ENCODE results near the gene PRRC2A.
A peak's percentile ranks its signal among the peaks of the same experiment; 100 is the strongest.

PRRC2A gene

GRCh38 chr6:31575952-31576685 is 44.4 kb upstream of the PRRC2A start:
- TF ChIP-seq, protein P1, sequence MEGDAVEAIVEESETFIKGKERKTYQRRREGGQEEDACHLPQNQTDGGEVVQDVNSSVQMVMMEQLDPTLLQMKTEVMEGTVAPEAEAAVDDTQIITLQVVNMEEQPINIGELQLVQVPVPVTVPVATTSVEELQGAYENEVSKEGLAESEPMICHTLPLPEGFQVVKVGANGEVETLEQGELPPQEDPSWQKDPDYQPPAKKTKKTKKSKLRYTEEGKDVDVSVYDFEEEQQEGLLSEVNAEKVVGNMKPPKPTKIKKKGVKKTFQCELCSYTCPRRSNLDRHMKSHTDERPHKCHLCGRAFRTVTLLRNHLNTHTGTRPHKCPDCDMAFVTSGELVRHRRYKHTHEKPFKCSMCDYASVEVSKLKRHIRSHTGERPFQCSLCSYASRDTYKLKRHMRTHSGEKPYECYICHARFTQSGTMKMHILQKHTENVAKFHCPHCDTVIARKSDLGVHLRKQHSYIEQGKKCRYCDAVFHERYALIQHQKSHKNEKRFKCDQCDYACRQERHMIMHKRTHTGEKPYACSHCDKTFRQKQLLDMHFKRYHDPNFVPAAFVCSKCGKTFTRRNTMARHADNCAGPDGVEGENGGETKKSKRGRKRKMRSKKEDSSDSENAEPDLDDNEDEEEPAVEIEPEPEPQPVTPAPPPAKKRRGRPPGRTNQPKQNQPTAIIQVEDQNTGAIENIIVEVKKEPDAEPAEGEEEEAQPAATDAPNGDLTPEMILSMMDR (IDR thresholded peaks at IDR 0.05; ENCODE audit: insufficient read depth, low read depth, low read length, missing control alignments), result no peak
- no peak for DNase-seq (ENCODE audit: low read depth)
- peak overlapping the region; percentile 73 for H3K4me3 ChIP-seq (ENCODE audit: low read depth, low read length)

GRCh38 chr6:31576897-31577578 is 43.5 kb upstream of the PRRC2A start:
- peak overlapping the region; percentile 73 for H3K4me3 ChIP-seq (ENCODE audit: low read depth, low read length)
- peak; percentile 78 for DNase-seq (ENCODE audit: low read depth)
- TF ChIP-seq, protein P1 (IDR thresholded peaks at IDR 0.05; ENCODE audit: insufficient read depth, low read depth, low read length, missing control alignments), result no peak

- peak overlapping the region; percentile 73 for H3K4me3 ChIP-seq (ENCODE audit: low read depth, low read length)
- DNase-seq (ENCODE audit: low read depth), result peak; percentile 15
- TF ChIP-seq, protein P1 (IDR thresholded peaks at IDR 0.05; ENCODE audit: insufficient read depth, low read depth, low read length, missing control alignments), result no peak
Observed at GRCh38 chr6:31577579-31577966, 42.9 kb upstream of the PRRC2A start.

- TF ChIP-seq, protein P1 (IDR thresholded peaks at IDR 0.05; ENCODE audit: insufficient read depth, low read depth, low read length, missing control alignments), result no peak
- peak overlapping the region; percentile 84 for H3K4me3 ChIP-seq (ENCODE audit: low read depth, low read length)
- DNase-seq (ENCODE audit: low read depth), result peak; percentile 24
Observed at GRCh38 chr6:31578184-31579118, 42.1 kb upstream of the PRRC2A start.

GRCh38 chr6:31579119-31579505 is 41.4 kb upstream of the PRRC2A start:
- DNase-seq (ENCODE audit: low read depth), result no peak
- TF ChIP-seq, protein P1 (IDR thresholded peaks at IDR 0.05; ENCODE audit: insufficient read depth, low read depth, low read length, missing control alignments), result no peak
- peak overlapping the region; percentile 84 for H3K4me3 ChIP-seq (ENCODE audit: low read depth, low read length)

- TF ChIP-seq, protein P1 (IDR thresholded peaks at IDR 0.05; ENCODE audit: insufficient read depth, low read depth, low read length, missing control alignments), result no peak
- DNase-seq (ENCODE audit: low read depth), result no peak
- peak overlapping the region; percentile 84 for H3K4me3 ChIP-seq (ENCODE audit: low read depth, low read length)
Observed at GRCh38 chr6:31579546-31580437, 40.7 kb upstream of the PRRC2A start.

Data from GM12865 (cell line).